ENCODE results near the gene HHLA2.
A peak's percentile ranks its signal among the peaks of the same experiment; 100 is the strongest.
"Not testable (repeated sequence)": the region's sequence is repeated elsewhere in the genome, so short reads cannot be mapped to it uniquely, and the experiment has no call there.

Gene HHLA2

GRCh38 chr3:108296239-108296638 lies at the start of gene HHLA2:
HHLA2 (plus strand) TSS chr3:108296548; CDS start chr3:108351814, 55,266 bp downstream.
- Histone ChIP-seq H3K9me3 (ENCODE audit: control insufficient read depth in 1 of 2, low read length in 2 of 2) (peaks cover 0 to 2% of the 10 kb centered on the region in 2 donors), H3K27me3 (ENCODE audit: low read depth, low read length) (no peaks in the 10 kb centered on the region), H3K36me3 (ENCODE audit: control insufficient read depth in 1 of 2, insufficient read depth in 2 of 2, low read length in 2 of 2) (no peaks in the 10 kb centered on the region), H3K4me1 (ENCODE audit: control insufficient read depth in 1 of 2, insufficient read depth in 2 of 2, low read length in 2 of 2) (no peaks in the 10 kb centered on the region), H3K4me3 (ENCODE audit: low read depth in 1 of 2, low read length in 2 of 2) (peak within 1 kb of the TSS in 1 of 2 donors; percentile 2), H3K27ac (ENCODE audit: low read length) (peak within 1 kb of the TSS; percentile 53)

GRCh38 chr3:108250626-108251025 lies 45.7 kb upstream of the HHLA2 start:
- H3K4me3 ChIP-seq (ENCODE audit: low read depth in 1 of 2, low read length in 2 of 2): no peak overlapping the region
- H3K27ac ChIP-seq (ENCODE audit: low read length): no peak overlapping the region

GRCh38 chr3:108251265-108251664 lies 45.1 kb upstream of the HHLA2 start:
- no peak overlapping the region for H3K4me3 ChIP-seq (ENCODE audit: low read depth in 1 of 2, low read length in 2 of 2)
- H3K36me3 ChIP-seq (ENCODE audit: control insufficient read depth in 1 of 2, insufficient read depth in 2 of 2, low read length in 2 of 2): no peaks in the 10 kb centered on the region
- no peaks in the 10 kb centered on the region for H3K27me3 ChIP-seq (ENCODE audit: low read depth, low read length)
- no peaks in the 10 kb centered on the region for H3K9me3 ChIP-seq (ENCODE audit: control insufficient read depth in 1 of 2, low read length in 2 of 2)
- H3K27ac ChIP-seq (ENCODE audit: low read length): no peak overlapping the region
- H3K4me1 ChIP-seq (ENCODE audit: control insufficient read depth in 1 of 2, insufficient read depth in 2 of 2, low read length in 2 of 2): no peaks in the 10 kb centered on the region

More at GRCh38 chr3:108250626-108251025, 45.7 kb upstream of the HHLA2 start:
- Histone ChIP-seq H3K36me3 (ENCODE audit: control insufficient read depth in 1 of 2, insufficient read depth in 2 of 2, low read length in 2 of 2) (no peaks in the 10 kb centered on the region), H3K9me3 (ENCODE audit: control insufficient read depth in 1 of 2, low read length in 2 of 2) (no peaks in the 10 kb centered on the region), H3K4me1 (ENCODE audit: control insufficient read depth in 1 of 2, insufficient read depth in 2 of 2, low read length in 2 of 2) (no peaks in the 10 kb centered on the region), H3K27me3 (ENCODE audit: low read depth, low read length) (no peaks in the 10 kb centered on the region)

- Histone ChIP-seq H3K27ac (ENCODE audit: low read length) (no peak overlapping the region), H3K36me3 (ENCODE audit: control insufficient read depth in 1 of 2, insufficient read depth in 2 of 2, low read length in 2 of 2) (no peaks in the 10 kb centered on the region), H3K4me1 (ENCODE audit: control insufficient read depth in 1 of 2, insufficient read depth in 2 of 2, low read length in 2 of 2) (no peaks in the 10 kb centered on the region), H3K4me3 (ENCODE audit: low read depth in 1 of 2, low read length in 2 of 2) (no peak overlapping the region), H3K9me3 (ENCODE audit: control insufficient read depth in 1 of 2, low read length in 2 of 2) (no peaks in the 10 kb centered on the region), H3K27me3 (ENCODE audit: low read depth, low read length) (no peaks in the 10 kb centered on the region)
Measured at GRCh38 chr3:108251844-108252243, 44.5 kb upstream of the HHLA2 start.

- Histone ChIP-seq H3K9me3 (ENCODE audit: control insufficient read depth in 1 of 2, low read length in 2 of 2) (no peaks in the 10 kb centered on the region), H3K27me3 (ENCODE audit: low read depth, low read length) (no peaks in the 10 kb centered on the region), H3K4me1 (ENCODE audit: control insufficient read depth in 1 of 2, insufficient read depth in 2 of 2, low read length in 2 of 2) (no peaks in the 10 kb centered on the region), H3K27ac (ENCODE audit: low read length) (no peak overlapping the region), H3K36me3 (ENCODE audit: control insufficient read depth in 1 of 2, insufficient read depth in 2 of 2, low read length in 2 of 2) (no peaks in the 10 kb centered on the region), H3K4me3 (ENCODE audit: low read depth in 1 of 2, low read length in 2 of 2) (no peak overlapping the region)
Measured at GRCh38 chr3:108255131-108255530, 41.2 kb upstream of the HHLA2 start.

- H3K36me3 ChIP-seq (ENCODE audit: control insufficient read depth in 1 of 2, insufficient read depth in 2 of 2, low read length in 2 of 2); H3K4me3 ChIP-seq (ENCODE audit: low read depth in 1 of 2, low read length in 2 of 2); H3K4me1 ChIP-seq (ENCODE audit: control insufficient read depth in 1 of 2, insufficient read depth in 2 of 2, low read length in 2 of 2); H3K27ac ChIP-seq (ENCODE audit: low read length); H3K9me3 ChIP-seq (ENCODE audit: control insufficient read depth in 1 of 2, low read length in 2 of 2); H3K27me3 ChIP-seq (ENCODE audit: low read depth, low read length): not testable (repeated sequence)
Measured at GRCh38 chr3:108264534-108265298, 31.6 kb upstream of the HHLA2 start.

- not testable (repeated sequence) for H3K36me3 ChIP-seq (ENCODE audit: control insufficient read depth in 1 of 2, insufficient read depth in 2 of 2, low read length in 2 of 2); H3K9me3 ChIP-seq (ENCODE audit: control insufficient read depth in 1 of 2, low read length in 2 of 2); H3K4me3 ChIP-seq (ENCODE audit: low read depth in 1 of 2, low read length in 2 of 2); H3K27ac ChIP-seq (ENCODE audit: low read length); H3K27me3 ChIP-seq (ENCODE audit: low read depth, low read length); H3K4me1 ChIP-seq (ENCODE audit: control insufficient read depth in 1 of 2, insufficient read depth in 2 of 2, low read length in 2 of 2)
Measured at GRCh38 chr3:108268235-108268634, 28.1 kb upstream of the HHLA2 start.

GRCh38 chr3:108271626-108272025 lies 24.7 kb upstream of the HHLA2 start:
- no peaks in the 10 kb centered on the region for H3K4me1 ChIP-seq (ENCODE audit: control insufficient read depth in 1 of 2, insufficient read depth in 2 of 2, low read length in 2 of 2)
- H3K27me3 ChIP-seq (ENCODE audit: low read depth, low read length): no peaks in the 10 kb centered on the region
- H3K36me3 ChIP-seq (ENCODE audit: control insufficient read depth in 1 of 2, insufficient read depth in 2 of 2, low read length in 2 of 2): no peaks in the 10 kb centered on the region
- H3K27ac ChIP-seq (ENCODE audit: low read length): no peak overlapping the region
- no peaks in the 10 kb centered on the region for H3K9me3 ChIP-seq (ENCODE audit: control insufficient read depth in 1 of 2, low read length in 2 of 2)
- H3K4me3 ChIP-seq (ENCODE audit: low read depth in 1 of 2, low read length in 2 of 2): no peak overlapping the region

GRCh38 chr3:108279066-108279465 lies 17.3 kb upstream of the HHLA2 start:
- H3K4me3 ChIP-seq (ENCODE audit: low read depth in 1 of 2, low read length in 2 of 2); H3K4me1 ChIP-seq (ENCODE audit: control insufficient read depth in 1 of 2, insufficient read depth in 2 of 2, low read length in 2 of 2); H3K27ac ChIP-seq (ENCODE audit: low read length); H3K27me3 ChIP-seq (ENCODE audit: low read depth, low read length); H3K36me3 ChIP-seq (ENCODE audit: control insufficient read depth in 1 of 2, insufficient read depth in 2 of 2, low read length in 2 of 2): not testable (repeated sequence)
- peaks cover 6 to 21% of the 10 kb centered on the region in 2 donors for H3K9me3 ChIP-seq (ENCODE audit: control insufficient read depth in 1 of 2, low read length in 2 of 2)

- Histone ChIP-seq H3K27me3 (ENCODE audit: low read depth, low read length) (no peaks in the 10 kb centered on the region), H3K36me3 (ENCODE audit: control insufficient read depth in 1 of 2, insufficient read depth in 2 of 2, low read length in 2 of 2) (no peaks in the 10 kb centered on the region), H3K9me3 (ENCODE audit: control insufficient read depth in 1 of 2, low read length in 2 of 2) (peaks cover 6 to 21% of the 10 kb centered on the region in 2 donors), H3K4me1 (ENCODE audit: control insufficient read depth in 1 of 2, insufficient read depth in 2 of 2, low read length in 2 of 2) (no peaks in the 10 kb centered on the region), H3K4me3 (ENCODE audit: low read depth in 1 of 2, low read length in 2 of 2) (no peak overlapping the region), H3K27ac (ENCODE audit: low read length) (no peak overlapping the region)
Measured at GRCh38 chr3:108280476-108280875, 15.9 kb upstream of the HHLA2 start.

GRCh38 chr3:108281670-108282069 lies 14.7 kb upstream of the HHLA2 start:
- Histone ChIP-seq H3K4me3 (ENCODE audit: low read depth in 1 of 2, low read length in 2 of 2) (no peak overlapping the region), H3K36me3 (ENCODE audit: control insufficient read depth in 1 of 2, insufficient read depth in 2 of 2, low read length in 2 of 2) (no peaks in the 10 kb centered on the region), H3K9me3 (ENCODE audit: control insufficient read depth in 1 of 2, low read length in 2 of 2) (peaks cover 6 to 21% of the 10 kb centered on the region in 2 donors), H3K4me1 (ENCODE audit: control insufficient read depth in 1 of 2, insufficient read depth in 2 of 2, low read length in 2 of 2) (no peaks in the 10 kb centered on the region), H3K27me3 (ENCODE audit: low read depth, low read length) (no peaks in the 10 kb centered on the region), H3K27ac (ENCODE audit: low read length) (no peak overlapping the region)

- no peak overlapping the region for H3K4me3 ChIP-seq (ENCODE audit: low read depth in 1 of 2, low read length in 2 of 2)
- H3K27me3 ChIP-seq (ENCODE audit: low read depth, low read length): no peaks in the 10 kb centered on the region
- peaks cover 6 to 17% of the 10 kb centered on the region in 2 donors for H3K9me3 ChIP-seq (ENCODE audit: control insufficient read depth in 1 of 2, low read length in 2 of 2)
- H3K27ac ChIP-seq (ENCODE audit: low read length): no peak overlapping the region
- H3K36me3 ChIP-seq (ENCODE audit: control insufficient read depth in 1 of 2, insufficient read depth in 2 of 2, low read length in 2 of 2): no peaks in the 10 kb centered on the region
- no peaks in the 10 kb centered on the region for H3K4me1 ChIP-seq (ENCODE audit: control insufficient read depth in 1 of 2, insufficient read depth in 2 of 2, low read length in 2 of 2)
Measured at GRCh38 chr3:108283006-108283405, 13.3 kb upstream of the HHLA2 start.
